ENCODE results near the gene TFE3. TPM values are rescaled to one million over a fixed set of nuclear protein-coding genes. Genes with fewer than 3 reads are reported as not detected.
"Not testable (repeated sequence)": the region's sequence is repeated elsewhere in the genome, so short reads cannot be mapped to it uniquely, and the experiment has no call there.

Gene TFE3
- polyA plus RNA-seq, 1 donor (not counting 4 experiments of a cell fraction or from before 2014, with no cell fraction given): 13.2 TPM

DNA sequence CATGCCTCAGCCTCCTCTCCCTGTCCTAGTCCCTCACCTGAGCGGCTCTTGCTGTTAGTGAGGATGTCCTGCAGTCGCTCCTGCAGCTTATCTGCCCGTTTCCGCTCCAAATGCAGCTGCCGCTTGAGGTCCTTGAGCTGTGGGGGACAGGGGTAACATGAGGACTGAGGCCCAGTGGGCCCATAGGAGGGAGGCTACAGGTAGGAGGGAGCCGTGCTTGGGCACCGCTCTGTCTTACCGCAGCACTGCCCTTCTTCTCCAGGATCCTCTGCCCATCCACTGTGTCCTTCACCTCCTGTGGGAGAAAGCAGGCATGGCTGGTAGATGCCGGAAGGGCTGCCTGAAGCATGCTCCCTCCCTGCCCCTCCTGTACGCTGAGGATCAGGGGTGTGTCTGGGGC, 62.0 kb downstream of the TFE3 start:
- no peaks in the 10 kb centered on the region for H3K4me1 ChIP-seq (ENCODE audit: control insufficient read depth, extremely low read depth, insufficient read depth, low read length)
- no peak overlapping the region for H2AFZ ChIP-seq (ENCODE audit: control insufficient read depth, low read length)
- no peak overlapping the region for H3K9ac ChIP-seq (ENCODE audit: control insufficient read depth, extremely low read depth, insufficient read depth, low read length)
- no peaks in the 10 kb centered on the region for H3K79me2 ChIP-seq (ENCODE audit: control insufficient read depth, insufficient read depth, low read length)
- H3K36me3 ChIP-seq (ENCODE audit: control insufficient read depth in 2 of 2, extremely low read depth in 1 of 2, insufficient read depth in 2 of 2, low read length in 2 of 2): peaks cover 12 to 20% of the 10 kb centered on the region in 2 experiments
- dilution Hi-C loops (cut with MboI; ENCODE audit: extremely low pct_ligation_motif_present, low sequenced_read_pairs): no loop called here
- FAIRE-seq (no peak), DNase-seq (ENCODE audit: low read depth, low spot score) (no peak)
- no peaks in the 10 kb centered on the region for H3K9me1 ChIP-seq (ENCODE audit: control insufficient read depth, extremely low read depth, insufficient read depth, low read length)
- H3K9me3 ChIP-seq (ENCODE audit: control insufficient read depth, low read depth, low read length): no peaks in the 10 kb centered on the region
- H3K4me2 ChIP-seq (ENCODE audit: control insufficient read depth, extremely low read depth, insufficient read depth, low read depth, low read length): no peak overlapping the region
- no peak overlapping the region for H3K4me3 ChIP-seq (ENCODE audit: control insufficient read depth in 2 of 3, extremely low read depth in 1 of 3, insufficient read depth in 2 of 3, low read depth in 1 of 3, low read length in 3 of 3)
- H3K27me3 ChIP-seq (ENCODE audit: control insufficient read depth, extremely low read depth, insufficient read depth, low read length): no peaks in the 10 kb centered on the region
- H4K20me1 ChIP-seq (ENCODE audit: control insufficient read depth, extremely low read depth, insufficient read depth, low read length): no peaks in the 10 kb centered on the region
- H3K27ac ChIP-seq (ENCODE audit: control insufficient read depth, insufficient read depth, low read length): no peak overlapping the region
- TF ChIP-seq CTCF (optimal IDR thresholded peaks at IDR 0.05 in 1 of 3, IDR thresholded peaks at IDR 0.05 in 1 of 3, conservative IDR thresholded peaks at IDR 0.05 in 1 of 3; ENCODE audit: extremely low read depth in 1 of 3, insufficient read depth in 2 of 3, low read length in 3 of 3) (no peak), EZH2 (IDR thresholded peaks at IDR 0.05; ENCODE audit: low read length) (no peak)

DNA sequence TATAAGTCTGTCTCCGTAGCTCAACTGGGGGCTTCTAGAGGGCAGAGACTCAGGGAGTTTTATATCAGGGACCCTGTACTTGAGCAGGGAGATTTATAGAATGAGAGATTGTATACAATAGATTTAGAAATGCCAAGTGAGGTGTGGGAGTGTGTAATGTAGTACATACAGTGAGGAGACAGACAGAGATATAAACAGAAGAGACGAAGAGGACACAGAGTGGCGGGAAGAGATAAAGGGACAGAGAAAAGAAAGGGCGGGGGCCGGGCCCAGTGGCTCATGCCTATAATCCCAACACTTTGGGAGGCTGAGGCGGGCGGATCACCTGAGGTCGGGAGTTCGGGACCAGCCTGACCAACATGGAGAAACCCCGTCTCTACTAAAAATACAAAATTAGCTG, 62.8 kb downstream of the TFE3 start:
- H3K27me3 ChIP-seq (ENCODE audit: control insufficient read depth, extremely low read depth, insufficient read depth, low read length); H3K79me2 ChIP-seq (ENCODE audit: control insufficient read depth, insufficient read depth, low read length); H3K9ac ChIP-seq (ENCODE audit: control insufficient read depth, extremely low read depth, insufficient read depth, low read length); dilution Hi-C loops (cut with MboI; ENCODE audit: extremely low pct_ligation_motif_present, low sequenced_read_pairs); H3K4me1 ChIP-seq (ENCODE audit: control insufficient read depth, extremely low read depth, insufficient read depth, low read length); FAIRE-seq; H3K9me3 ChIP-seq (ENCODE audit: control insufficient read depth, low read depth, low read length); DNase-seq (ENCODE audit: low read depth, low spot score); H2AFZ ChIP-seq (ENCODE audit: control insufficient read depth, low read length); H3K4me2 ChIP-seq (ENCODE audit: control insufficient read depth, extremely low read depth, insufficient read depth, low read depth, low read length); H3K4me3 ChIP-seq (ENCODE audit: control insufficient read depth in 2 of 3, extremely low read depth in 1 of 3, insufficient read depth in 2 of 3, low read depth in 1 of 3, low read length in 3 of 3); H3K9me1 ChIP-seq (ENCODE audit: control insufficient read depth, extremely low read depth, insufficient read depth, low read length); H3K27ac ChIP-seq (ENCODE audit: control insufficient read depth, insufficient read depth, low read length); H4K20me1 ChIP-seq (ENCODE audit: control insufficient read depth, extremely low read depth, insufficient read depth, low read length): not testable (repeated sequence)
- peaks cover 12 to 20% of the 10 kb centered on the region in 2 experiments for H3K36me3 ChIP-seq (ENCODE audit: control insufficient read depth in 2 of 2, extremely low read depth in 1 of 2, insufficient read depth in 2 of 2, low read length in 2 of 2)

Small RNA genes lying within 50 kb of the gene (small RNA-seq; reads per million reads assigned to genes)
- 0 reads per million in 3 experiments for gene RNU4-52P (ENCODE audit: insufficient read length in 3 of 3, low read depth in 3 of 3, low replicate concordance in 1 of 3)

Other genes starting within 250 kb of the TFE3 start
- gene HDAC6, start 241.3 kb downstream of the TFE3 start, polyA plus RNA-seq: 20.3 to 21.9 TPM (median 21.9 TPM) in 3 replicates
- gene ERAS, start 216.8 kb downstream of the TFE3 start, polyA plus RNA-seq: not detected in 3 replicates
- gene PCSK1N, start 207.7 kb downstream of the TFE3 start, polyA plus RNA-seq: 0.54 to 1.6 TPM (median 1.4 TPM) in 3 replicates
- 34.3 to 52.9 TPM (median 35.5 TPM) in 3 replicates for gene TIMM17B, start 145.6 kb downstream of the TFE3 start, polyA plus RNA-seq
- 62.9 to 85.2 TPM (median 79.0 TPM) in 3 replicates for gene PQBP1, start 145.4 kb downstream of the TFE3 start, polyA plus RNA-seq
- gene SLC35A2, start 131.7 kb downstream of the TFE3 start, polyA plus RNA-seq: 39.4 to 64.0 TPM (median 44.2 TPM) in 3 replicates
- gene PIM2, start 124.3 kb downstream of the TFE3 start, polyA plus RNA-seq: 8.3 to 11.6 TPM (median 9.9 TPM) in 3 replicates
- 39.5 to 42.6 TPM (median 40.3 TPM) in 3 replicates for gene OTUD5, start 85.8 kb downstream of the TFE3 start, polyA plus RNA-seq
- 0.20 to 0.30 TPM (median 0.25 TPM) in 3 replicates for gene KCND1, start 71.5 kb downstream of the TFE3 start, polyA plus RNA-seq
- gene GRIPAP1, start 41.1 kb downstream of the TFE3 start, polyA plus RNA-seq: 20.2 to 23.0 TPM (median 20.9 TPM) in 3 replicates
- gene CCDC120, start 15.6 kb upstream of the TFE3 start, polyA plus RNA-seq: 4.9 to 10.5 TPM (median 8.1 TPM) in 3 replicates
- gene PRAF2, start 30.6 kb upstream of the TFE3 start, polyA plus RNA-seq: 4.0 to 9.8 TPM (median 6.9 TPM) in 3 replicates
- gene WDR45, start 36.5 kb upstream of the TFE3 start, polyA plus RNA-seq: 43.1 to 76.4 TPM (median 50.5 TPM) in 3 replicates
- gene GPKOW, start 80.4 kb upstream of the TFE3 start, polyA plus RNA-seq: 17.8 to 18.4 TPM (median 17.9 TPM) in 3 replicates
- gene MAGIX, start 119.4 kb upstream of the TFE3 start, polyA plus RNA-seq: 0.51 to 0.62 TPM (median 0.59 TPM) in 3 replicates
- gene PLP2, start 128.5 kb upstream of the TFE3 start, polyA plus RNA-seq: 284 to 488 TPM (median 358 TPM) in 3 replicates
- gene PRICKLE3, start 143.0 kb upstream of the TFE3 start, polyA plus RNA-seq: 8.6 to 13.7 TPM (median 8.7 TPM) in 3 replicates
- gene SYP, start 156.8 kb upstream of the TFE3 start, polyA plus RNA-seq: 0.07 to 0.23 TPM (median 0.13 TPM) in 3 replicates
- 0.03 TPM in 1 of 3 replicates, not detected in the others for gene CACNA1F, start 190.0 kb upstream of the TFE3 start, polyA plus RNA-seq
- gene CCDC22, start 192.1 kb upstream of the TFE3 start, polyA plus RNA-seq: 8.2 to 13.5 TPM (median 8.5 TPM) in 3 replicates
- gene FOXP3, start 221.4 kb upstream of the TFE3 start, polyA plus RNA-seq: 0.05 to 0.12 TPM (median 0.06 TPM) in 3 replicates
- gene PPP1R3F, start 226.4 kb upstream of the TFE3 start, polyA plus RNA-seq: 0.29 to 1.4 TPM (median 0.62 TPM) in 3 replicates